WERI-Rb-1 (cell line): ENCODE results near the gene GRID1.

ENCODE experiments used
- DNase-seq: peaks from one replicate; pipeline ENCODE4 v3.0.0-alpha.2; 2020
- H3K27ac ChIP-seq: fragments of 250-450 bp; sonication (Bioruptor Pico); 2 replicates; pipeline ENCODE4 v1.5.1; 2020; ENCODE audit warnings: mild to moderate bottlenecking, moderate library complexity
- H3K27me3 ChIP-seq: fragments of 250-450 bp; sonication (Bioruptor Pico); 2 replicates; pipeline ENCODE4 v1.5.1; 2021; ENCODE audit warnings: mild to moderate bottlenecking, low read depth, moderate library complexity; ENCODE audit not compliant: insufficient read depth, severe bottlenecking
- H3K36me3 ChIP-seq: fragments of 250-450 bp; sonication (Bioruptor Pico); 2 replicates; pipeline ENCODE4 v1.5.1; 2020; ENCODE audit warnings: mild to moderate bottlenecking, moderate library complexity
- H3K4me3 ChIP-seq: 2 replicates; pipeline ENCODE4 v1.5.1; 2011; ENCODE audit warnings: low read depth, mild to moderate bottlenecking, control low read depth, low read length
- H3K9me3 ChIP-seq: fragments of 250-450 bp; sonication (Bioruptor Pico); 2 replicates; pipeline ENCODE4 v1.5.1; 2021; ENCODE audit warnings: mild to moderate bottlenecking, moderate library complexity; ENCODE audit not compliant: severe bottlenecking
- CTCF ChIP-seq: IDR thresholded peaks from 2 replicates; pipeline ENCODE4 v1.5.1; 2011; ENCODE audit warnings: low read depth, mild to moderate bottlenecking, control low read depth, inconsistent platforms, low read length

Gene GRID1

GRCh38 chr10:86060386-86061277 lies 306.0 kb downstream of the GRID1 start:
- Histone ChIP-seq H3K27ac (no peak overlapping the region), H3K9me3 (no peaks in the 10 kb centered on the region), H3K27me3 (no peaks in the 10 kb centered on the region), H3K4me3 (no peak overlapping the region), H3K36me3 (no peaks in the 10 kb centered on the region)
- peak; percentile 55 for DNase-seq
- no peak for TF ChIP-seq CTCF

- Histone ChIP-seq H3K4me3 (no peak overlapping the region), H3K9me3 (no peaks in the 10 kb centered on the region), H3K27ac (no peak overlapping the region), H3K36me3 (no peaks in the 10 kb centered on the region), H3K27me3 (no peaks in the 10 kb centered on the region)
- no peak for TF ChIP-seq CTCF
- no peak for DNase-seq
These were observed 306.7 kb downstream of the GRID1 start for GRCh38 chr10:86059892-86060291.

- no peak for DNase-seq
- Histone ChIP-seq H3K9me3 (no peaks in the 10 kb centered on the region), H3K36me3 (no peaks in the 10 kb centered on the region), H3K27me3 (no peaks in the 10 kb centered on the region), H3K4me3 (no peak overlapping the region), H3K27ac (no peak overlapping the region)
- no peak for TF ChIP-seq CTCF
These were observed 307.6 kb downstream of the GRID1 start for GRCh38 chr10:86058964-86059363.

- DNase-seq = no peak
- TF ChIP-seq CTCF = no peak
- no peaks in the 10 kb centered on the region for H3K9me3 ChIP-seq
- no peak overlapping the region for H3K4me3 ChIP-seq
- no peaks in the 10 kb centered on the region for H3K36me3 ChIP-seq
- no peak overlapping the region for H3K27ac ChIP-seq
- H3K27me3 ChIP-seq = no peaks in the 10 kb centered on the region
These were observed 308.9 kb downstream of the GRID1 start for GRCh38 chr10:86057708-86058107.

GRCh38 chr10:86056672-86057071 lies 309.9 kb downstream of the GRID1 start:
- no peaks in the 10 kb centered on the region for H3K27me3 ChIP-seq
- no peak for DNase-seq
- H3K4me3 ChIP-seq = no peak overlapping the region
- no peak overlapping the region for H3K27ac ChIP-seq
- TF ChIP-seq CTCF = no peak
- H3K36me3 ChIP-seq = no peaks in the 10 kb centered on the region
- no peaks in the 10 kb centered on the region for H3K9me3 ChIP-seq

GRCh38 chr10:86055928-86056327 lies 310.7 kb downstream of the GRID1 start:
- Histone ChIP-seq H3K27ac (no peak overlapping the region), H3K36me3 (no peaks in the 10 kb centered on the region), H3K4me3 (no peak overlapping the region), H3K27me3 (no peaks in the 10 kb centered on the region), H3K9me3 (no peaks in the 10 kb centered on the region)
- no peak for TF ChIP-seq CTCF
- no peak for DNase-seq
